Effector memory CD4-positive, alpha-beta T cell (primary cell): ENCODE measurements around the gene AIFM1.

Experiments used
- DNase-seq, 3 donors: peaks; one replicate each; pipeline ENCODE4 v3.0.0-alpha.2; 2020
- H3K27ac ChIP-seq: 2 replicates; pipeline ENCODE4 v1.7.0; 2013; ENCODE audit warnings: mild to moderate bottlenecking, low read length, moderate library complexity; ENCODE audit not compliant: insufficient read depth, poor library complexity, severe bottlenecking
- H3K27me3 ChIP-seq: replicated peaks from 2 replicates; pipeline ENCODE4 v1.7.0; 2013; ENCODE audit warnings: mild to moderate bottlenecking, low read length; ENCODE audit not compliant: insufficient read depth, control insufficient read depth, poor library complexity, severe bottlenecking
- H3K36me3 ChIP-seq: 2 replicates; pipeline ENCODE4 v1.7.0; 2013; ENCODE audit warnings: mild to moderate bottlenecking, low read length, moderate library complexity; ENCODE audit not compliant: control insufficient read depth, insufficient read depth
- H3K4me1 ChIP-seq: 2 replicates; pipeline ENCODE4 v1.7.0; 2013; ENCODE audit warnings: low read length, mild to moderate bottlenecking; ENCODE audit not compliant: control insufficient read depth, insufficient read depth, poor library complexity, severe bottlenecking
- H3K4me3 ChIP-seq: 2 replicates; pipeline ENCODE4 v1.7.0; 2013; ENCODE audit warnings: low read length, low read depth, mild to moderate bottlenecking; ENCODE audit not compliant: insufficient read depth, poor library complexity, severe bottlenecking
- H3K9me3 ChIP-seq: 2 replicates; pipeline ENCODE4 v1.7.0; 2013; ENCODE audit warnings: mild to moderate bottlenecking, low read length, moderate library complexity; ENCODE audit not compliant: control insufficient read depth

Gene AIFM1

DNA sequence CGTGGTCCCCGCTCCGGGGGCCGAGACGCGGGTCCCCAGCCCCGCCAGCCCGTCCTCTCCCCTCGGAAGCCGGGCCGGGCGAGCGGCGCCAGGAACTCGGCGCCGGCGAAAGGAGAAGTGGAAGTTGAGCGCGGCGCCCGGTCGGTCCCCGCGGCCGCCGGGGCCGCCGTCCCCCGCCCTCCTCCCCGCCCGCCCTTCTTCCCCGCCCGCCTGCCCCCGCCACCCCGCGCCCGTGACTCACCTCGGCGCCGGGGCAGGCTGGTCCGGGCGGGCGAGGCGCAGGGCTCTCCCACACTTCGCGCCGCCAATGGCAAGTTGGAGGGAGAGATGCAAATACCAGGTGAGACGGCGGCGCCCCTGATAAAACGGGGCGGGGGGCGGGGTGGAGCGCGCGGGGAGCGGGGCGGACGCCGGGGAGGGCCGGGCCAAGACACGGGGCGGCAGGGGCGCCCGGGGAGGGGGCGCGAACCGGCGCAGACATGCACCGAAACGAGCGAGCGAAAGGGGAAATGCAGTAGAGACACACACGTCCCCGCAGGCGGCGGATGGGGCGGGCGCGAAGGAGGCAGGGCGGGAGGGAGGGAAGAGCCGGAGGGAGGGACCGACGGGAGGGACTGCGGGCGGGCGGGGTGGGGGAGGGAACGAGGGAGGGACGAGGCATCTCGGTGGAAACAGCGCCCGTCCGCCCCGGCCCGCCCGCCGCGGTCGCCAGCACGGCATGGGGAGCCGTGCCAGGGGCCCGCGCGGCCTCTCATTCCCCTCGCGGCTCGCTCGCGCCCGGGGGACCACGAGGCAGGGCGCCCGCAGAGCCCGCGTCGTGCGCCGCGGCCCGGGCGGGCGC, 55.0 kb downstream of the AIFM1 start, which contains the start of gene ELF4:
ELF4 (minus strand) TSS at position 119 of the 841 bp plus-strand sequence. CDS start 29,167 bp downstream, outside the sequence.
- Histone ChIP-seq H3K9me3 (no peaks in the 10 kb centered on the region), H3K27me3 (no peaks in the 10 kb centered on the region), H3K36me3 (no peaks in the 10 kb centered on the region), H3K4me1 (peaks cover 9% of the 10 kb centered on the region), H3K27ac (peak within 1 kb of the TSS; percentile 76), H3K4me3 (peak within 1 kb of the TSS; percentile 62)
- DNase-seq: peak; percentile 45 to 67 (median 60)

DNA sequence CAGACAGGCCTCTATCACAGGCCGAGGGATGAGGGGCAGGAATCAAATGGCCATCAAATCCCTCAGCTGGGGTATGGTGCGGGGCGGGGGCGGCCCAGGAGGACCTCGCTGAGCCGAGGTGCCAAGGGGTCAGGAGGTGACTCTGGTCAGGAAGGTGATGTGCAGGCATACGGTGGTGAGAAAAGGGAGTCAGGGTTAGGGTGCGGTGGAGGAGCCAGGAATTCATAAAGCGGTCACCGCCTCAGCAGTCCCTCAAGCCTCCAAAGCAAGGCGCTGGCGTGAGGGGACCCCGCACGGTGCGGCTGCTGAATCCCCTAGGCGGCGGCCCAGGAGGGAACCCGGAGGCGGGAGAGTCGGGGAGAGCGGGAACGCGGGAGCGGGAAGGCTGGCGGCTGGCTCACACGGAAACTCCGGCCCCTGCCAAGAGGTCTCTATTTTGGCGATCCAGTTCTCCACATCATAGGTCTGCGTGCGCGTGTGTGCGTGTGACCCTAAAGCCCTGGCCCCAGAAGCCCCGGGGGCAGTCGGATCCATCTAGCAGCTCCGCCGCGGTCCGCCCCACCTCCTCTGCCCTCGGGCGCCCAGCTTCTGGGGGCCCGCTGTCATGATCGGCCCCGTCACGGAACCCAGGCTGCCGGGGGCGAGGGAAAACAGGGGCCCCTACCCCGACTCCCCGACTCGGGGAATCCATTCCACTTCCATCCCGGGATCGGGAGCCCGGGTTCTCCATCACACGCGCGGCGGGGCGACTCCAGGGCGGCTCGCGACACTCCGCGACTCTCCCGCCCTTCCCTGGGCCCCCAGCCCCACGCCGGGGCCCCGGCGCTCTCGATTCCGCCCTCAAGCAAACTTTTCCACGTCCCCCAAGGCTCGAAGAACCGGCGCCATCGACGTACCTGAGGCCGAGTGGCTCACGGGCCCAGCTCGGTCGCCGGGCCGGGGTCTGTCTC, 55.9 kb downstream of the AIFM1 start:
- H3K36me3 ChIP-seq: no peaks in the 10 kb centered on the region
- peaks cover 9% of the 10 kb centered on the region for H3K4me1 ChIP-seq
- H3K27ac ChIP-seq: peak overlapping the region; percentile 76
- H3K27me3 ChIP-seq: no peaks in the 10 kb centered on the region
- peak overlapping the region; percentile 62 for H3K4me3 ChIP-seq
- no peaks in the 10 kb centered on the region for H3K9me3 ChIP-seq
- no peak for DNase-seq

DNA sequence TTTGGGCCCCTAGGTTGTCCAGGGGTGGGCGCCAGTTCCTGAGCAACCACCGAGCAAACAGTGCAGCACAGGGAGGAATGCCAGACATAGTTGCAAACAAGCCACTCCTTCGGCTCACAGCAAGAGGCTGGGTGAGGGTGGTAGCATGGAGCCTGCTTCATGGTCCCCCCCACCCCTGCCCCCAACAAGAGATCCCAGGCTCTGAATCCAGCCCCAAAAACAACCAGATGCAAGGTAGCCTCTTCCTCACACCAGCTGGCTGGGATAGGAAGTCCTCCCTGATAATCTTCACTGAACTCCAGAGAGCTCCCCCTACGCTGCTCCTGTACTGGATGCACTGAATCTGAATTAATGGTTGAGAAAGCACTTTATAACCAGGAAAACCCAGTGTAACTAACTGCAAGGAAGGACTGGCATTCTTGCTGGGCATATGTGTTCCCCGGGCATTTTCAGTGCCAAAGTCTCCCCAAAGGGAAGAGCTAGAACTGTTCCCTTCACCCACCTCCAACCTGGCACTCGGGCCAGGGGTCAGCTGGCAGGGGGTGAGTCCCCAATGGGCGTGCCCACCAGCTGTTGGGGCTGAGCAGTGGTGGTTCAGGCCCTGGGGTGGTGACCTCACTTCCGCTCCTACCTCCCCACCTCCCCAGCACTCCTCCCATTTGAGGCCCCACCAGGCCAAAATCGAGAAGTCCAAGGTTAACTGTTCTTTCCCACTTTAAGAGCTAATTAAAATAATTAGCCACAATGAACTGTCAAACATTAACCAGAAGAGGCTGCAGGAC, 56.8 kb downstream of the AIFM1 start:
- H3K4me1 ChIP-seq: peaks cover 9% of the 10 kb centered on the region
- peak overlapping the region; percentile 62 for H3K4me3 ChIP-seq
- no peaks in the 10 kb centered on the region for H3K36me3 ChIP-seq
- no peaks in the 10 kb centered on the region for H3K9me3 ChIP-seq
- H3K27me3 ChIP-seq: no peaks in the 10 kb centered on the region
- DNase-seq: peak in 1 of 3 donors; percentile 20
- peak overlapping the region; percentile 76 for H3K27ac ChIP-seq

DNA sequence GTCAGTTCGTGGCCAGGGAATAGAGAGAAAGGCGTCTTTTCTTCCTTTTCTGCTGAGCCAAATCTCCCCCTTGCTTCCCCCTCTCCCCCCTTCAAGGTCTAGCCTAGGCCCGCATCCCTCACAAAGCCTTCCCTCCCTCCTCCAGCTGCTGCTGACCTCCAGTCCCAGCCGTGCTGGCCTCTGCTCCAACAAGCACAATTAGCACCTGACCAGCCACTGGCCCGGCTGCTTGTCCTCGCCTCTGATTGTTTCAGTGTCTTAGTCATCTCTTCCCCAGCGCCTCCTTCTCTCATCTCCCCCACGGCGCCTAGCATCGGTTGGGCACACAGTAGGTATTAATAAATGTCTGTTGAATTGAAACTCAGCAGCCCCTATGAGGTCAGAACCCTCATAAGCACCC, 59.6 kb downstream of the AIFM1 start:
- H3K9me3 ChIP-seq: no peaks in the 10 kb centered on the region
- no peak overlapping the region for H3K4me3 ChIP-seq
- H3K27me3 ChIP-seq: no peaks in the 10 kb centered on the region
- H3K4me1 ChIP-seq: peaks cover 9% of the 10 kb centered on the region
- DNase-seq: no peak
- H3K36me3 ChIP-seq: no peaks in the 10 kb centered on the region
- H3K27ac ChIP-seq: peak overlapping the region; percentile 18

DNA sequence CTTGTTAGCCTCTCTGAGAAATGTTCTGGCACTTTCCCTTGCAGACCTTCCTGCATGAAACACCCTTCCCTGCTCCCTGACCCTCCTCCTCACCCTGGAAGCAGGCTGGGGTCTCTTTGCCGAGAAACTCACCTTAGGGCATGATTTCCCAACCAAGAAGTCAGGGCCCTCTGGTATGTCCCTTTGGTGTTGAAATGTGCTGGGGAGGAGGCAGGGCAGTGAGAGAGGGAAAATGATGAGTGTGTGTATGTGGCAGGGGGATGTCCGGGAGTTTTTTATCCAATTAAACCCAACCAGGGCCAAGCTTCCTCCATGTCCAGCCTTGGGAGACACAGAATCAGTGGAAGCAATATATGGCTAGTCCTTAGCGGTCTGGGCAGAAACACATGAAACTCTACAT, 60.4 kb downstream of the AIFM1 start:
- no peak overlapping the region for H3K4me3 ChIP-seq
- H3K9me3 ChIP-seq: no peaks in the 10 kb centered on the region
- no peaks in the 10 kb centered on the region for H3K36me3 ChIP-seq
- H3K27me3 ChIP-seq: no peaks in the 10 kb centered on the region
- no peak for DNase-seq
- H3K27ac ChIP-seq: no peak overlapping the region
- H3K4me1 ChIP-seq: peaks cover 15% of the 10 kb centered on the region

DNA sequence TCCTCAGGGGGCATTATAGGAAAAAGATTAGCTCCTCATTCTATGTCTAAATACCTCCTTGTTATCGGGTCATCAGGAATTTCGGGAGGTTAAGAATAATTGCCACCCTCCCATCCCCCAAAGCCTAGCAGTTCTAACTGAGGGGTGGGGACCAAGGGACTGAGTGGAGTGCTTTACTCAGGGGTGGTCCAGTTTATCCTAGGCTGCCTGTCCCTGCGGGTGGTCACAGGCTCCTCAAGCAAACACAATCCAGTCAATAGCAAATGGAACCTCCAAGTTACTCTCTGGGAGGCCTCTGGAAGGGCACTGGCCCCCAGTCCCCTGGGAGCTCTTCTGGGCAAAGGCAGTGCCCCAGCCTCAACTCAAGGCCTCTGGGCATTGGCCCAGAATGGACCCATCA, 62.0 kb downstream of the AIFM1 start:
- Histone ChIP-seq H3K4me1 (peaks cover 29% of the 10 kb centered on the region), H3K27me3 (no peaks in the 10 kb centered on the region), H3K9me3 (no peaks in the 10 kb centered on the region), H3K27ac (no peak overlapping the region), H3K4me3 (no peak overlapping the region), H3K36me3 (no peaks in the 10 kb centered on the region)
- no peak for DNase-seq

DNA sequence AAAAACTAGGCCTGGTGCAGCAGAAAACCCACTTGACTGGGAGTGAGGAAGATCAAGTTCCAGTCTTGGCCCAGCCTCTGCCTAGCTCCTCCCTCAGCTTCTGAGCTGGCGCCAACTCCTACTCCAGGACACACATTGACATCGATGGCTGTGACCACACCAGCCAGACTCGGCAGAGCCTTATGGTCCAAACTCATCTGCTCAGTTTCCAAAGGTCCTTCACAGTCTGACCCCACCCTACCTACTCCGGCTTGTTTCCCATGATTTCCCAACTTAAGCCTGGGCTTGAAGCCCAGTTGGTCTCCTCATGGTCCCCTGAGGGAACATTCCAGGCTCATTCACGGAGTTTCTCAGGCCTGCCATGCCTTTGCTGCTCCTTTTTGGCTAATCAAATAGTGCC, 65.5 kb downstream of the AIFM1 start:
- peaks cover 33% of the 10 kb centered on the region for H3K4me1 ChIP-seq

DNA sequence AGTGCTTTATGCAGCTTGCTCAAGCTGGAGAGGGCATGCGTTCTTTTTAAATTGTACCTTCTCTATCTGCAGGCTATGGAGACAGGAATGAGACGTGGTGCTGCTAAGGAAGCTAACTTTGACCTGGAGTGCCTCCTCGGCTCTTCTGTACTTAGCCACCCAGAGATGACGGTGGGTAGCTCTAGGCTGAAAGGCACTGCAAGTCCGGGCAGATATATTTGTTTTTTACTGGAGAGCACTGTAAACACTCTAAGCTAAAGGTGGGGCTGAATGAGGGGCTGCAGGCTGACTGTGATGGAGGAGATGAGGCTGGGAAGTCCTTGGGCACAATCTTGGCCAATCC, 67.5 kb downstream of the AIFM1 start:
- Histone ChIP-seq H3K27me3 (no peaks in the 10 kb centered on the region), H3K4me3 (peak overlapping the region; percentile 12), H3K27ac (peak overlapping the region; percentile 66), H3K9me3 (no peaks in the 10 kb centered on the region), H3K4me1 (peaks cover 47% of the 10 kb centered on the region), H3K36me3 (no peaks in the 10 kb centered on the region)
- DNase-seq: no peak

More for the DNA sequence above, 65.5 kb downstream of the AIFM1 start:
- no peak for DNase-seq
- no peaks in the 10 kb centered on the region for H3K36me3 ChIP-seq
- no peak overlapping the region for H3K4me3 ChIP-seq
- H3K27me3 ChIP-seq: no peaks in the 10 kb centered on the region
- no peak overlapping the region for H3K27ac ChIP-seq
- no peaks in the 10 kb centered on the region for H3K9me3 ChIP-seq

DNA sequence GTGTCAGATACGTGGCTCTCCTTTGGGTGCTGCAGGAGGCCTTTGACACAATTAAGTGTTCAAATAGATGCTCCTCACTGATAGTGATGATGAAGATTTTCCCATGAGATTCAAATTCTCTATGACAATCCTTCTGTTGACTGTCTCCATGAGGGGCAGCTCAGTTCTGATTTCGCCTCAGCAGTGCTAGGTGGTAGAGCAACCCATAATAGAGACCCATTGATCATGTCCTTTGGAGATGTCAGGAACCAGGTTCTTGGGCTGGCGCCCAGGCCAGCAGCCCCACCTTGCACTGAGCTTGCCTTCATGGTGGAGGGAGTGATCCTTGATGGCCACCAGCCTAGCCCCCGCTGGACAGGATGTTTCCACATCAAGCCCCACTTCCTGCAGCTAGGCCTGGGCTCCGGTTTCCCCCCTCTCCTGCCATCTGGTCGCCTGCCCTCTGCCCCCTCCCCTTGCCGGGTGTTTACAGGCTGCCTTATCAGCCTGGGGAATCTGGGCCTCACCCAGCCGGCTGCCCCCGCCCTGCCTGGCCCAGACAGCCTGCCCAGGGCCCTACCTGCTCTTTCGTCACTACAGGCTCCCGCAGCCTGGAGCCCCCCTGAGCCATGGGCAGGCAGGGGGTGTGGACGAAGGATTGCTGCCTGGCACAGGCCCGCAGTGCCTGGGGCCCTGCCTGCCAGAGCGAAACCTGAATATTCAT, 68.0 kb downstream of the AIFM1 start:
- DNase-seq: peak; percentile 37 to 49 (median 42)
- no peaks in the 10 kb centered on the region for H3K27me3 ChIP-seq
- H3K4me3 ChIP-seq: peak overlapping the region; percentile 12
- H3K4me1 ChIP-seq: peaks cover 52% of the 10 kb centered on the region
- H3K9me3 ChIP-seq: no peaks in the 10 kb centered on the region
- peak overlapping the region; percentile 66 for H3K27ac ChIP-seq
- no peaks in the 10 kb centered on the region for H3K36me3 ChIP-seq
